SU-DHL-6 (cell line): ENCODE data around the gene DENND5B.

Experiments used
- CTCF ChIP-seq: fragments of 200-600 bp; sonication (generic); IDR thresholded peaks from one replicate; pipeline ENCODE4 v1.5.1; 2017; ENCODE audit warnings: antibody characterized with exemption, mild to moderate bottlenecking, low read length, moderate library complexity; ENCODE audit not compliant: insufficient read depth, poor library complexity, severe bottlenecking
- EZH2phosphoT487 ChIP-seq: fragments of 200-600 bp; sonication (generic), shearing (Covaris generic); conservative IDR thresholded peaks from 2 replicates; pipeline ENCODE4 v1.6.1; 2018; ENCODE audit warnings: mild to moderate bottlenecking, antibody characterized with exemption, low read length, moderate library complexity, mixed read lengths

GRCh38 chr12:31353750-31354708 lies 236.9 kb downstream of the DENND5B start:
- TF ChIP-seq CTCF (no peak), EZH2phosphoT487 (no peak)
